CD14-positive monocyte (primary cell): ENCODE data around the gene BTG2. TPM values are rescaled to one million over a fixed set of nuclear protein-coding genes. Genes with fewer than 3 reads are reported as not detected.
A peak's percentile ranks its signal among the peaks of the same experiment; 100 is the strongest.

Source experiments
- DNase-seq, 3 donors: peaks; one replicate each; pipeline ENCODE4 v3.0.0-alpha.2; 2011 to 2022
- H2AFZ ChIP-seq: 2 replicates; pipeline ENCODE4 v1.6.0; 2012; ENCODE audit warnings: mild to moderate bottlenecking, low read depth, low read length, inconsistent platforms; ENCODE audit not compliant: insufficient read depth, poor library complexity, severe bottlenecking
- H3K27ac ChIP-seq, 2 donors: 1 replicate in 1 of 2; 2 replicates in 1 of 2; pipeline ENCODE4 v1.5.1; 2012 to 2013; ENCODE audit warnings: low read length in 2 of 2, control low read depth in 1 of 2, inconsistent platforms in 1 of 2, low read depth in 1 of 2, mild to moderate bottlenecking in 1 of 2
- H3K27me3 ChIP-seq, 2 donors: one replicate each; pipeline versions ENCODE4 v1.6.0 to v1.6.1; 2011 to 2013; ENCODE audit warnings: low read length in 2 of 2; ENCODE audit not compliant: control insufficient read depth in 2 of 2, insufficient read depth in 2 of 2
- H3K36me3 ChIP-seq, 2 donors: replicated peaks in 1 of 2; 1 replicate in 1 of 2; 2 replicates in 1 of 2; pipeline versions ENCODE4 v1.5.1 to v1.6.1; 2012 to 2013; ENCODE audit warnings: low read length in 2 of 2, control low read depth in 1 of 2, inconsistent platforms in 1 of 2, mild to moderate bottlenecking in 1 of 2; ENCODE audit not compliant: insufficient read depth in 2 of 2, control insufficient read depth in 1 of 2
- H3K4me1 ChIP-seq, 2 donors: 1 replicate in 1 of 2; 2 replicates in 1 of 2; pipeline versions ENCODE4 v1.5.1 to v1.6.1; 2012 to 2013; ENCODE audit warnings: low read length in 2 of 2, control low read depth in 1 of 2, inconsistent platforms in 1 of 2, mild to moderate bottlenecking in 1 of 2, moderate library complexity in 1 of 2; ENCODE audit not compliant: insufficient read depth in 2 of 2, control insufficient read depth in 1 of 2
- H3K4me2 ChIP-seq: replicated peaks from 2 replicates; pipeline ENCODE3; 2012; ENCODE audit warnings: low read length, moderate library complexity, mild to moderate bottlenecking; ENCODE audit not compliant: poor library complexity, severe bottlenecking; ENCODE audit errors: extremely low read depth
- H3K4me3 ChIP-seq, 3 experiments: fragments of 200-600 bp in 1 of 3; sonication (generic) in 1 of 3; replicated peaks in 1 of 3; 1 replicate in 2 of 3; 2 replicates in 1 of 3; pipeline ENCODE4 v1.5.1; 2011 to 2013; ENCODE audit warnings: low read length in 3 of 3, mild to moderate bottlenecking in 3 of 3, control low read depth in 2 of 3, low read depth in 2 of 3, inconsistent platforms in 1 of 3, moderate library complexity in 1 of 3
- H3K79me2 ChIP-seq: 2 replicates; pipeline ENCODE4 v1.6.0; 2012; ENCODE audit warnings: mild to moderate bottlenecking, control low read depth, inconsistent platforms, low read length, moderate library complexity; ENCODE audit not compliant: insufficient read depth
- H3K9ac ChIP-seq: 2 replicates; pipeline ENCODE4 v1.6.0; 2017; ENCODE audit warnings: low read length, mild to moderate bottlenecking; ENCODE audit not compliant: insufficient read depth, poor library complexity, severe bottlenecking
- H3K9me3 ChIP-seq, 2 donors: replicated peaks in 1 of 2; 1 replicate in 1 of 2; 2 replicates in 1 of 2; pipeline versions ENCODE4 v1.5.1 to v1.6.1; 2012 to 2013; ENCODE audit warnings: low read length in 2 of 2, control low read depth in 1 of 2; ENCODE audit not compliant: control insufficient read depth in 1 of 2, insufficient read depth in 1 of 2
- H4K20me1 ChIP-seq: 2 replicates; pipeline ENCODE4 v1.6.0; 2012; ENCODE audit warnings: mild to moderate bottlenecking, low read length, control low read depth, moderate library complexity; ENCODE audit not compliant: insufficient read depth
- H3K27ac Mint-ChIP-seq, 7 donors: one replicate each; pipeline ENCODE4 v1.8.0; 2020; ENCODE audit warnings: mild to moderate bottlenecking in 7 of 7, mixed read lengths in 7 of 7, moderate library complexity in 6 of 7, inconsistent platforms in 2 of 7
- H3K27me3 Mint-ChIP-seq, 3 donors: one replicate each; pipeline ENCODE4 v1.8.0; 2021 to 2022; ENCODE audit warnings: low read depth in 3 of 3, mild to moderate bottlenecking in 3 of 3, mixed read lengths in 3 of 3, moderate library complexity in 3 of 3, inconsistent platforms in 1 of 3
- H3K36me3 Mint-ChIP-seq, 2 donors: one replicate each; pipeline ENCODE4 v1.8.0; 2020; ENCODE audit warnings: mixed read lengths in 2 of 2, inconsistent platforms in 1 of 2, mild to moderate bottlenecking in 1 of 2
- H3K4me1 Mint-ChIP-seq: one replicate; pipeline ENCODE4 v1.8.0; 2020; ENCODE audit warnings: mild to moderate bottlenecking, mixed read lengths
- H3K4me3 Mint-ChIP-seq, 2 donors: one replicate each; pipeline ENCODE4 v1.8.0; 2020; ENCODE audit warnings: mild to moderate bottlenecking in 2 of 2, mixed read lengths in 2 of 2, moderate library complexity in 1 of 2
- H3K9me3 Mint-ChIP-seq, 7 donors: one replicate each; pipeline ENCODE4 v1.8.0; 2020 to 2022; ENCODE audit warnings: mixed read lengths in 7 of 7, mild to moderate bottlenecking in 6 of 7, moderate library complexity in 6 of 7, inconsistent platforms in 2 of 7
- WGBS: methylation state at CpG from one replicate; pipeline ENCODE4 v1.1.5; 2013; ENCODE audit warnings: missing lambda C conversion rate; ENCODE audit not compliant: insufficient coverage; 5-methylcytosine and 5-hydroxymethylcytosine counted together
- intact Hi-C, 2 donors: fragments of 100-400 bp; cut with micrococcal nuclease; formaldehyde crosslinking; loops; one replicate each; pipeline versions ENCODE4 v1.15.0 to v1.15.1; 2023
- polyA plus RNA-seq, 3 donors: library from polyadenylated mRNA; depleted of rRNA in 1 of 3; unstranded in 2 of 3; stranded (reverse) in 1 of 3; fragments of 300-500 nt in 2 of 3; fragments of >200 nt in 1 of 3; fragmentation: Illumina TruSeq in 2 of 3; gene quantifications; 1 replicate in 2 of 3; 2 replicates in 1 of 3; pipeline ENCODE4 v1.2.3, GENCODE V29; 2012 to 2021
- TF ChIP-seq, protein P1 (sequence below): fragments of 200-600 bp; IDR thresholded peaks from one replicate; pipeline ENCODE4 v1.8.0; 2022; ENCODE audit warnings: antibody characterized with exemption, mild to moderate bottlenecking

BTG2 gene
- polyA plus RNA-seq, 3 donors: 293 to 539 (median 483) TPM

DNA sequence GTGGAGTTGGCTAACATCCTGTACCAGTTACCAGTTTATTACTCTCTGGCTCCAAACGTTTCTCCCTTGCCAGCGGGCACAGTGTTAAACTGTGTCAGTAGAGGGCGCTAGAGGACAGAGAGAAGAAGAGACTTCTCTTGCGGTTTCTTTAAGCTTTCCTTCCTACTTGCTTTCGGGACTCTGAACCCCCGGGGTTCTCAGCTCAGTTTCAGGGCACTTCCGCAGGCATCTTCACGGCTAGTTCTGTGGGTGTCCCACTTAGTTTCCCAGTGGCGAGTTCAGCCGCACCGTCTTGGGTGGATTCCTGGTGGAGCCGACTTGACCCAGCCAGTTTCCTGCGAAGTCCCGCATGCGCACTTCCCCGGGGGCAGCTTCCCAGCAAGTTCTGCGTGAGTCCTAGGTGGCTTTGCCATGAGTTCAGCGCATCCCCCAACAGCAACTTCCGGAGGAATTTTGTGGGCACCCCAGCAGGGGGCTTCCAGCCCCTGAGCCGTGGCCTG lies 37.9 kb upstream of the BTG2 start:
- no peaks in the 10 kb centered on the region for H3K36me3 Mint-ChIP-seq
- TF ChIP-seq, protein P1, sequence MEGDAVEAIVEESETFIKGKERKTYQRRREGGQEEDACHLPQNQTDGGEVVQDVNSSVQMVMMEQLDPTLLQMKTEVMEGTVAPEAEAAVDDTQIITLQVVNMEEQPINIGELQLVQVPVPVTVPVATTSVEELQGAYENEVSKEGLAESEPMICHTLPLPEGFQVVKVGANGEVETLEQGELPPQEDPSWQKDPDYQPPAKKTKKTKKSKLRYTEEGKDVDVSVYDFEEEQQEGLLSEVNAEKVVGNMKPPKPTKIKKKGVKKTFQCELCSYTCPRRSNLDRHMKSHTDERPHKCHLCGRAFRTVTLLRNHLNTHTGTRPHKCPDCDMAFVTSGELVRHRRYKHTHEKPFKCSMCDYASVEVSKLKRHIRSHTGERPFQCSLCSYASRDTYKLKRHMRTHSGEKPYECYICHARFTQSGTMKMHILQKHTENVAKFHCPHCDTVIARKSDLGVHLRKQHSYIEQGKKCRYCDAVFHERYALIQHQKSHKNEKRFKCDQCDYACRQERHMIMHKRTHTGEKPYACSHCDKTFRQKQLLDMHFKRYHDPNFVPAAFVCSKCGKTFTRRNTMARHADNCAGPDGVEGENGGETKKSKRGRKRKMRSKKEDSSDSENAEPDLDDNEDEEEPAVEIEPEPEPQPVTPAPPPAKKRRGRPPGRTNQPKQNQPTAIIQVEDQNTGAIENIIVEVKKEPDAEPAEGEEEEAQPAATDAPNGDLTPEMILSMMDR: peak; percentile 93
- H3K4me1 Mint-ChIP-seq: peaks cover 13% of the 10 kb centered on the region
- Histone ChIP-seq H3K4me2 (peak overlapping the region; percentile 90), H2AFZ (peak overlapping the region; percentile 86), H3K27ac (peak overlapping the region in 1 of 2 donors; percentile 54), H4K20me1 (no peaks in the 10 kb centered on the region), H3K4me1 (peaks cover 16% of the 10 kb centered on the region in 2 donors), H3K79me2 (no peaks in the 10 kb centered on the region), H3K9ac (peak overlapping the region; percentile 49), H3K4me3 (peak overlapping the region; percentile 35 to 79 (median 40)), H3K27me3 (no peaks in the 10 kb centered on the region), H3K9me3 (no peaks in the 10 kb centered on the region), H3K36me3 (no peaks in the 10 kb centered on the region)
- H3K27me3 Mint-ChIP-seq: peaks cover 3 to 10% (median 3%) of the 10 kb centered on the region in 3 donors
- intact Hi-C loops: loop anchor here (5.0 to 10.0 kb wide), 2 partner anchors 230 to 437 kb away; no protein-coding TSS in a partner anchor
- peak overlapping the region; percentile 51 to 93 (median 78) for H3K27ac Mint-ChIP-seq
- H3K4me3 Mint-ChIP-seq: peak overlapping the region; percentile 90 to 96
- 0% methylated on average over 17 of the region's 20 CpGs for WGBS
- no peaks in the 10 kb centered on the region for H3K9me3 Mint-ChIP-seq
- DNase-seq: peak; percentile 80 to 87 (median 81)

DNA sequence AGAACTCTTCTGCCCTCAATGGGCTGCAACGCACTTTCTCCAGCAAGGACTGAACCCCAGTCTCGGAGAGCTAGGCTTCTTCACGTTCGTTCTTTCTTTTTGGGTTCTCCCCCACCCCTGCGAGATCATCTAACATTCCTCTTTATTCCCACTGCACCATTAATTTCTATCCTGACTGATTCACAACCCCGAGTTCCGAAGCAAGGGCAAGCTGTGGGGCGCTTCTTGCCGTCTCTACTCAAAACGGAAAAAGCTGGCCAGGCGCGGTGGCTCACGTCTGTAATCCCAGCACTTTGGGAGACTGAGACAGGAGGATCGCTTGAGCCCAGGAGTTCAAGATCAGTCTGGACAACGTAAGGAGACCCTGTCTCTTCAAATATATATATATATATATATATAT lies 37.4 kb upstream of the BTG2 start:
- Histone ChIP-seq H2AFZ (peak overlapping the region; percentile 86), H3K27ac (peak overlapping the region in 1 of 2 donors; percentile 54), H3K4me3 (peak overlapping the region in 2 of 3 experiments; percentile 40 to 79), H3K9me3 (no peaks in the 10 kb centered on the region), H3K4me2 (peak overlapping the region; percentile 90), H3K36me3 (no peaks in the 10 kb centered on the region), H3K9ac (peak overlapping the region; percentile 49), H3K27me3 (no peaks in the 10 kb centered on the region), H4K20me1 (no peaks in the 10 kb centered on the region), H3K79me2 (no peaks in the 10 kb centered on the region), H3K4me1 (peaks cover 21% of the 10 kb centered on the region in 2 donors)
- H3K9me3 Mint-ChIP-seq: no peaks in the 10 kb centered on the region
- TF ChIP-seq, protein P1: no peak
- H3K4me1 Mint-ChIP-seq: peaks cover 14% of the 10 kb centered on the region
- H3K27me3 Mint-ChIP-seq: peaks cover 2 to 8% (median 3%) of the 10 kb centered on the region in 3 donors
- 71% methylated on average over 12 of the region's 15 CpGs for WGBS
- H3K27ac Mint-ChIP-seq: peak overlapping the region in 4 of 7 donors; percentile 74 to 93 (median 80)
- no peak for DNase-seq
- intact Hi-C loops: loop anchor here (2.0 to 10.0 kb wide), 3 partner anchors 229 to 437 kb away; no protein-coding TSS in a partner anchor
- H3K4me3 Mint-ChIP-seq: peak overlapping the region; percentile 90 to 96
- no peaks in the 10 kb centered on the region for H3K36me3 Mint-ChIP-seq
